A549 treated with AZD9567 at 1 μM for 4 hours (cell line): ENCODE measurements around the gene ZDHHC17. TPM values are rescaled to one million over a fixed set of nuclear protein-coding genes. Genes with fewer than 3 reads are reported as not detected.

ENCODE experiments used
- total RNA-seq: library from RNA; stranded (reverse); fragments of 200-300 nt; extraction: Qiagen RNA extraction; gene quantifications from 5 replicates; pipeline ENCODE4 v1.2.3, GENCODE V29; 2022; ENCODE audit not compliant: insufficient read depth

The ZDHHC17 gene, protein sequence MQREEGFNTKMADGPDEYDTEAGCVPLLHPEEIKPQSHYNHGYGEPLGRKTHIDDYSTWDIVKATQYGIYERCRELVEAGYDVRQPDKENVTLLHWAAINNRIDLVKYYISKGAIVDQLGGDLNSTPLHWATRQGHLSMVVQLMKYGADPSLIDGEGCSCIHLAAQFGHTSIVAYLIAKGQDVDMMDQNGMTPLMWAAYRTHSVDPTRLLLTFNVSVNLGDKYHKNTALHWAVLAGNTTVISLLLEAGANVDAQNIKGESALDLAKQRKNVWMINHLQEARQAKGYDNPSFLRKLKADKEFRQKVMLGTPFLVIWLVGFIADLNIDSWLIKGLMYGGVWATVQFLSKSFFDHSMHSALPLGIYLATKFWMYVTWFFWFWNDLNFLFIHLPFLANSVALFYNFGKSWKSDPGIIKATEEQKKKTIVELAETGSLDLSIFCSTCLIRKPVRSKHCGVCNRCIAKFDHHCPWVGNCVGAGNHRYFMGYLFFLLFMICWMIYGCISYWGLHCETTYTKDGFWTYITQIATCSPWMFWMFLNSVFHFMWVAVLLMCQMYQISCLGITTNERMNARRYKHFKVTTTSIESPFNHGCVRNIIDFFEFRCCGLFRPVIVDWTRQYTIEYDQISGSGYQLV
- total RNA-seq, result 7.4 to 26.5 TPM (median 10.8 TPM) in 5 replicates

DNA sequence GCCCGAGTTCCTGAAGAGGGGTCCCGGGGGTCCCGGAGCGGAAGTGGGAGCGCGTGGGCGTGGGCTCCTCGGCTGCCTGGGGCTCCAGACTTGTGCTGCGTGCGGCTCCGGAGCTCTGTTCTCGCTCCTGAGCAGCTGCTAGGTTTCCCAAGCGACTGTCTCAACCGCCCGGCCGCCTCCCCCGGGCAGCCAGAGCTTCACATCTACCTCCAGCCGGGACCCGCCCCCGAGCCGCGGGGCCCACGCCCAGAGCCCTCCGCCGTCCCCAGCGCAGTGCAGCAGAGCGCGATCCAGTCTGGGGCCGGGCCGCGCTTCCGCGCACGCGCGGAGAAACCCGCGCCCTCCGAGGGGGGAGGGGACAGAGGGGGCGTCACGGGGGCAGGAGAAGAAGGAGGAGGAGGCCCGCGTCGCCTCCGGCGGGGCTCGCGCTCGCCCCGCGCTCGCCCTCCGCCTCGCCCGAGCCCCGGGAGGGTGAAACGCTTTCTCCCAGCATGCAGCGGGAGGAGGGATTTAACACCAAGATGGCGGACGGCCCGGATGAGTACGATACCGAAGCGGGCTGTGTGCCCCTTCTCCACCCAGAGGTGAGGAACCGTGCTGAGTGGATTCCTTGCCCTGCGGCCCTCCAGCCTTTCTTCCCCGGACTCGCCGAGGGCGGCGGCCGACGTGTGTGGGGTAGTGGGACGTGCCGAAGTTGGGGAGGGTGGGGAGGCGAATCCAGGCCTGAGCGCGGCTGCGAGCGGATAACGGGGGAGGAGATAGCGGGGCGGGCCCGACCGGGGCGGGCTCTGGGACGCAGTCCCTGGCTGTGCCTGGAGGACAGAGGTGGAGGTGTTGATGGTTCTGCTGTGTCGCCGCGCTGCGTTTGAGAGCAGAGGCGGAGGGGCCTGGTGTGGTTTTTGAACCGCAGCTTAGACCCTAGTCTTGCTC is at the start of gene ZDHHC17:
Gene ZDHHC17, plus strand, starts transcription at position 370 of the 930 bp plus-strand sequence. Its CDS starts 122 bp downstream, at position 492.

DNA sequence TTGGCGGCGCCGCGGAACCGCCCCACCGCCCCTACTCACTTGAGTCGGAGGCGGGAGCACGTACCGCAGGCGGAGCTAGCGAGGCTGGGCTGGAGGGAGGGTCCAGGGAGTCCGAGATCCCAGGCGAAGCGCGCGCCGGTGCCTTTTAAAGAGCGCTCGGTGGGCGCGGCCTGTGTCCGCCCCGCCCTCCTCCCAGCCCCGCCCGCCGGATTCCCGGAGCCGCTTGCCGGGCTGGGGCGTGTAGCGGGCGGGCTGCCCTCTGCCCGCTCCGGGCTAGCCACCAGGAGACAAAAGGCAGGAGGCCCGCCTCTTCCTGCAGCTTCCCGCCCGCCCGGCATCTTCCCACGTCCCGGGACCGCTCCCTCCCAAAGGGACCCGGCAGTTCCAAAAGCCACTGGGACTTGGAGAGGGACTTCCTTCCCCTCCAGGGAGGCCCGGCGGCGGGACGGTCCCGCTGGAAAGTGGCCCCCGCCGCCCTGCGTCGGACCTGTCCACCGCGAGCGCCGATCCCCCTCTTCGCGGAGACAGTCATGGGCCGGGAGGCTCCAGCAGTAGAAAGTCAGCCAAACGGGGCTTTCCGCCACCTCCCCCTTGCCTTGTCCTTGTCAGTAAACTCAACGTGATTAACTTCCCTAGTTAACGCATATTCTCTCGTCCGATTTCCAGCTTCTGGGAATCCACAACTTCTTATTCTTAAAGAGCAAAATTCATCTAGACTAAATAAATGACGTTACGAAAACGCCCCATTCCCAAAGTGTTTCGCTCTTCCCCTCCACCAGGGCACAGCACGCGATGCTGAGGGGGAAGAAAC is 115.2 kb downstream of the ZDHHC17 start, which contains the start of gene CSRP2:
Gene CSRP2, minus strand, starts transcription at position 121 of the 811 bp plus-strand sequence. CDS start 12,759 bp downstream, outside the sequence.

Other genes with a start within 250 kb of the ZDHHC17 start
- 11.3 to 20.4 TPM (median 19.7 TPM) in 5 replicates for gene OSBPL8, start 204.3 kb upstream of the ZDHHC17 start, total RNA-seq
- gene CSRP2, start 114.9 kb downstream of the ZDHHC17 start, total RNA-seq, result 20.7 to 29.3 TPM (median 22.4 TPM) in 5 replicates